Naive thymus-derived CD4-positive, alpha-beta T cell (primary cell): ENCODE results near the gene B4GALT4. TPM values are rescaled to one million over a fixed set of nuclear protein-coding genes. Genes with fewer than 3 reads are reported as not detected.

Experiments used
- ATAC-seq: fragments of 150-1000 bp; cut with Tn5 transposase; 2 replicates; pipeline ENCODE4 v1.10.0; 2021; ENCODE audit warnings: mild to moderate bottlenecking, moderate library complexity
- CTCF ChIA-PET: fragments of 350-600 bp; sonication (Branson Sonifier 250); formaldehyde crosslinking; loops from one replicate; lab custom pipeline; 2021; ENCODE audit warnings: antibody characterized with exemption; lab: Charles Lee
- POLR2A ChIA-PET: fragments of 350-600 bp; sonication (Branson Sonifier 250); formaldehyde crosslinking; loops from one replicate; lab custom pipeline; 2021; ENCODE audit warnings: antibody characterized with exemption, inconsistent platforms; lab: Charles Lee
- DNase-seq, 9 donors: peaks; one replicate each; pipeline versions ENCODE4 v3.0.0 to v3.0.0-alpha.2; 2020 to 2022; ENCODE audit warnings: mixed read lengths in 1 of 9
- H3K27ac ChIP-seq: one replicate; pipeline ENCODE4 v1.7.0; 2013; ENCODE audit warnings: mild to moderate bottlenecking, low read depth, low read length, moderate library complexity
- H3K27me3 ChIP-seq, 2 donors: one replicate each; pipeline ENCODE4 v1.7.0; 2013; ENCODE audit warnings: low read length in 2 of 2, mild to moderate bottlenecking in 2 of 2, moderate library complexity in 2 of 2; ENCODE audit not compliant: control insufficient read depth in 2 of 2, insufficient read depth in 2 of 2
- H3K36me3 ChIP-seq, 3 experiments: 1 replicate in 2 of 3; 2 replicates in 1 of 3; pipeline ENCODE4 v1.7.0; 2013; ENCODE audit warnings: low read length in 3 of 3, mild to moderate bottlenecking in 3 of 3, moderate library complexity in 1 of 3; ENCODE audit not compliant: insufficient read depth in 3 of 3, control insufficient read depth in 2 of 3
- H3K4me1 ChIP-seq, 2 donors: one replicate each; pipeline ENCODE4 v1.7.0; 2013; ENCODE audit warnings: low read length in 2 of 2, mild to moderate bottlenecking in 2 of 2, moderate library complexity in 1 of 2; ENCODE audit not compliant: control insufficient read depth in 2 of 2, insufficient read depth in 2 of 2
- H3K4me3 ChIP-seq: 2 replicates; pipeline ENCODE4 v1.7.0; 2013; ENCODE audit warnings: mild to moderate bottlenecking, low read length
- H3K9me3 ChIP-seq, 3 experiments: 1 replicate in 2 of 3; 2 replicates in 1 of 3; pipeline ENCODE4 v1.7.0; 2013; ENCODE audit warnings: low read length in 3 of 3; ENCODE audit not compliant: control insufficient read depth in 2 of 3
- H3K27ac Mint-ChIP-seq, 9 donors: one replicate each; pipeline ENCODE4 v1.8.0; 2020 to 2022; ENCODE audit warnings: mixed read lengths in 9 of 9, mild to moderate bottlenecking in 8 of 9, moderate library complexity in 5 of 9, inconsistent platforms in 2 of 9
- H3K27me3 Mint-ChIP-seq, 5 donors: one replicate each; pipeline ENCODE4 v1.8.0; 2021 to 2022; ENCODE audit warnings: mixed read lengths in 5 of 5, mild to moderate bottlenecking in 1 of 5
- H3K36me3 Mint-ChIP-seq, 5 donors: one replicate each; pipeline ENCODE4 v1.8.0; 2020 to 2022; ENCODE audit warnings: mixed read lengths in 5 of 5, mild to moderate bottlenecking in 3 of 5, inconsistent platforms in 1 of 5
- H3K4me1 Mint-ChIP-seq, 7 donors: one replicate each; pipeline ENCODE4 v1.8.0; 2020 to 2022; ENCODE audit warnings: mixed read lengths in 7 of 7, mild to moderate bottlenecking in 3 of 7, inconsistent platforms in 1 of 7
- H3K4me3 Mint-ChIP-seq, 10 donors: one replicate each; pipeline ENCODE4 v1.8.0; 2020 to 2022; ENCODE audit warnings: mild to moderate bottlenecking in 10 of 10, mixed read lengths in 10 of 10, moderate library complexity in 6 of 10, inconsistent platforms in 2 of 10
- H3K9me3 Mint-ChIP-seq, 11 donors: one replicate each; pipeline ENCODE4 v1.8.0; 2020 to 2022; ENCODE audit warnings: mixed read lengths in 11 of 11, mild to moderate bottlenecking in 4 of 11, inconsistent platforms in 1 of 11, moderate library complexity in 1 of 11
- intact Hi-C, 2 donors: fragments of 100-400 bp; cut with micrococcal nuclease; formaldehyde crosslinking; loops; one replicate each; pipeline ENCODE4 v1.15.1; 2023
- polyA plus RNA-seq, 2 donors: library from polyadenylated mRNA; unstranded; fragments of 300-500 nt; fragmentation: Illumina TruSeq; gene quantifications; one replicate each; pipeline ENCODE4 v1.2.3, GENCODE V29; 2021
- total RNA-seq, 6 experiments: library from RNA in 5 of 6; stranded (reverse) in 5 of 6; gene quantifications; 1 replicate in 5 of 6; 2 replicates in 1 of 6; pipeline ENCODE4 v1.2.3 and lab custom pipeline; 2021 to 2026

B4GALT4 gene
- total and polyA plus RNA-seq, 7 experiments from 2014 or later, result 17.9 to 39.8 (median 29.6) TPM

- Histone ChIP-seq H3K9me3 (no peaks in the 10 kb centered on the region), H3K36me3 (peaks cover 9 to 60% (median 12%) of the 10 kb centered on the region in 3 experiments), H3K27me3 (no peaks in the 10 kb centered on the region), H3K4me1 (peaks cover 9 to 36% of the 10 kb centered on the region in 2 donors), H3K4me3 (no peak overlapping the region), H3K27ac (peak overlapping the region; percentile 14)
- CTCF ChIA-PET, result interaction anchor here (1.3 kb wide), 1 partner anchor 20 kb away, joined by 4 read pairs; no protein-coding TSS in a partner anchor
- peaks cover 7 to 51% (median 32%) of the 10 kb centered on the region in 5 donors for H3K36me3 Mint-ChIP-seq
- H3K4me3 Mint-ChIP-seq, result peak overlapping the region in 3 of 10 donors; percentile 13 to 75 (median 26)
- intact Hi-C loops, result no loop called here
- H3K27me3 Mint-ChIP-seq, result no peaks in the 10 kb centered on the region
- POLR2A ChIA-PET, result interaction anchor here (0.5 to 1.5 kb wide), 4 partner anchors 12 to 455 kb away, joined by 3 to 8 read pairs (median 3); no protein-coding TSS in a partner anchor
- H3K9me3 Mint-ChIP-seq, result peaks cover 0 to 2% (median 0%) of the 10 kb centered on the region in 11 donors
- peaks cover 24 to 81% (median 71%) of the 10 kb centered on the region in 7 donors for H3K4me1 Mint-ChIP-seq
- ATAC-seq (no peak), DNase-seq (no peak)
- peak overlapping the region; percentile 66 to 99 (median 94) for H3K27ac Mint-ChIP-seq
These were observed 19.6 kb downstream of the B4GALT4 start for GRCh38 chr3:119220970-119221667.

GRCh38 chr3:119220198-119220597 is 20.5 kb downstream of the B4GALT4 start:
- ATAC-seq (no peak), DNase-seq (no peak)
- Histone ChIP-seq H3K4me1 (peaks cover 9 to 29% of the 10 kb centered on the region in 2 donors), H3K4me3 (no peak overlapping the region), H3K27ac (peak overlapping the region; percentile 68), H3K27me3 (no peaks in the 10 kb centered on the region), H3K36me3 (peaks cover 11 to 67% (median 12%) of the 10 kb centered on the region in 3 experiments), H3K9me3 (no peaks in the 10 kb centered on the region)
- H3K27ac Mint-ChIP-seq, result peak overlapping the region in 8 of 9 donors; percentile 90 to 99 (median 94)
- peaks cover 22 to 83% (median 73%) of the 10 kb centered on the region in 7 donors for H3K4me1 Mint-ChIP-seq
- no peaks in the 10 kb centered on the region for H3K27me3 Mint-ChIP-seq
- intact Hi-C loops, result no loop called here
- ChIA-PET CTCF (interaction anchor here (1.0 to 1.9 kb wide), 3 partner anchors 13 to 21 kb away, joined by 4 to 9 read pairs (median 4); partner anchors contain the start of gene B4GALT4), POLR2A (interaction anchor here (0.8 to 1.5 kb wide), 3 partner anchors 13 to 456 kb away, joined by 3 to 8 read pairs (median 4); no protein-coding TSS in a partner anchor)
- peaks cover 12 to 58% (median 37%) of the 10 kb centered on the region in 5 donors for H3K36me3 Mint-ChIP-seq
- peaks cover 0 to 2% (median 0%) of the 10 kb centered on the region in 11 donors for H3K9me3 Mint-ChIP-seq
- peak overlapping the region in 5 of 10 donors; percentile 9 to 75 (median 58) for H3K4me3 Mint-ChIP-seq

- Histone ChIP-seq H3K27ac (peak overlapping the region; percentile 68), H3K4me1 (peaks cover 9 to 25% of the 10 kb centered on the region in 2 donors), H3K9me3 (no peaks in the 10 kb centered on the region), H3K36me3 (peaks cover 8 to 78% (median 14%) of the 10 kb centered on the region in 3 experiments), H3K4me3 (peak overlapping the region; percentile 34), H3K27me3 (no peaks in the 10 kb centered on the region)
- H3K4me3 Mint-ChIP-seq, result peak overlapping the region; percentile 54 to 87 (median 70)
- H3K27me3 Mint-ChIP-seq, result no peaks in the 10 kb centered on the region
- H3K27ac Mint-ChIP-seq, result peak overlapping the region; percentile 90 to 99 (median 94)
- peak; percentile 96 for ATAC-seq
- intact Hi-C loops, result loop anchor here (1.0 to 2.0 kb wide), 5 partner anchors 22 to 875 kb away; partner anchors contain the start of genes ARHGAP31 (in 1 of the 2), COX17 (in 1 of the 2) and GSK3B (in 1 of the 2)
- CTCF ChIA-PET, result interaction anchor here (0.9 to 1.9 kb wide), 3 partner anchors 21 to 185 kb away, joined by 4 to 9 read pairs (median 4); partner anchors contain the start of genes B4GALT4 and IGSF11
- peak in 7 of 9 donors; percentile 65 to 87 (median 76) for DNase-seq
- peaks cover 12 to 67% (median 37%) of the 10 kb centered on the region in 5 donors for H3K36me3 Mint-ChIP-seq
- H3K9me3 Mint-ChIP-seq, result peaks cover 0 to 2% (median 0%) of the 10 kb centered on the region in 11 donors
- POLR2A ChIA-PET, result interaction anchor here (0.6 to 1.3 kb wide), 6 partner anchors 12 to 75 kb away, joined by 3 to 9 read pairs (median 4); partner anchors contain the start of genes ARHGAP31 and B4GALT4
- peaks cover 22 to 84% (median 71%) of the 10 kb centered on the region in 7 donors for H3K4me1 Mint-ChIP-seq
These were observed 21.6 kb downstream of the B4GALT4 start for GRCh38 chr3:119219069-119219468.

GRCh38 chr3:119211803-119212202 is 28.9 kb downstream of the B4GALT4 start:
- Mint-ChIP-seq H3K36me3 (peaks cover 35 to 70% (median 53%) of the 10 kb centered on the region in 5 donors), H3K4me1 (peaks cover 13 to 81% (median 67%) of the 10 kb centered on the region in 7 donors), H3K27me3 (no peaks in the 10 kb centered on the region), H3K9me3 (no peaks in the 10 kb centered on the region), H3K27ac (peak overlapping the region in 7 of 9 donors; percentile 29 to 84 (median 70)), H3K4me3 (no peak overlapping the region)
- ChIA-PET POLR2A (interaction anchor here (1.1 kb wide), 1 partner anchor 15 kb away, joined by 4 read pairs; no protein-coding TSS in a partner anchor), CTCF (interaction anchor here (0.7 to 1.4 kb wide), 2 partner anchors 29 to 85 kb away, joined by 3 to 5 read pairs; partner anchors contain the start of gene B4GALT4)
- intact Hi-C loops, result no loop called here
- H3K27ac ChIP-seq, result no peak overlapping the region
- H3K4me3 ChIP-seq, result no peak overlapping the region
- no peaks in the 10 kb centered on the region for H3K27me3 ChIP-seq
- peaks cover 5 to 58% (median 17%) of the 10 kb centered on the region in 3 experiments for H3K36me3 ChIP-seq
- H3K4me1 ChIP-seq, result peaks cover 0 to 28% of the 10 kb centered on the region in 2 donors
- ATAC-seq (no peak), DNase-seq (no peak)
- H3K9me3 ChIP-seq, result no peaks in the 10 kb centered on the region

- no peaks in the 10 kb centered on the region for H3K27me3 Mint-ChIP-seq
- Histone ChIP-seq H3K27ac (no peak overlapping the region), H3K9me3 (no peaks in the 10 kb centered on the region), H3K27me3 (no peaks in the 10 kb centered on the region), H3K4me3 (no peak overlapping the region), H3K36me3 (peaks cover 5 to 54% (median 12%) of the 10 kb centered on the region in 3 experiments), H3K4me1 (peaks cover 0 to 34% of the 10 kb centered on the region in 2 donors)
- H3K27ac Mint-ChIP-seq, result peak overlapping the region in 8 of 9 donors; percentile 14 to 74 (median 66)
- H3K9me3 Mint-ChIP-seq, result no peaks in the 10 kb centered on the region
- intact Hi-C loops, result no loop called here
- CTCF ChIA-PET, result interaction anchor here (0.7 to 1.4 kb wide), 2 partner anchors 30 to 86 kb away, joined by 3 to 5 read pairs; partner anchors contain the start of gene B4GALT4
- H3K36me3 Mint-ChIP-seq, result peaks cover 35 to 69% (median 52%) of the 10 kb centered on the region in 5 donors
- POLR2A ChIA-PET, result interaction anchor here (0.7 to 1.1 kb wide), 2 partner anchors 14 to 29 kb away, joined by 3 to 4 read pairs; partner anchors contain the start of gene B4GALT4
- no peak for DNase-seq
- peak overlapping the region in 1 of 10 donors; percentile 34 for H3K4me3 Mint-ChIP-seq
- ATAC-seq, result no peak
- peaks cover 19 to 86% (median 72%) of the 10 kb centered on the region in 7 donors for H3K4me1 Mint-ChIP-seq
These were observed 29.5 kb downstream of the B4GALT4 start for GRCh38 chr3:119211193-119211592.
